ENCODE data around the gene ADGRB3. TPM values are rescaled to one million over a fixed set of nuclear protein-coding genes. Genes with fewer than 3 reads are reported as not detected.

Gene ADGRB3
- total and polyA plus RNA-seq, 2 donors (not counting 3 experiments of a cell fraction or from before 2014, with no cell fraction given) = not detected

GRCh38 chr6:69314531-69314930 is 679.4 kb downstream of the ADGRB3 start:
- DNase-seq (ENCODE audit: low read depth, low spot score) (no peak), FAIRE-seq (no peak)
- ChIA-PET POLR2A (no interaction called here), CTCF (no interaction called here)
- no peaks in the 10 kb centered on the region for H3K79me2 ChIP-seq (ENCODE audit: control insufficient read depth, insufficient read depth, low read length)
- no peaks in the 10 kb centered on the region for H3K36me3 ChIP-seq (ENCODE audit: control insufficient read depth in 2 of 2, extremely low read depth in 1 of 2, insufficient read depth in 2 of 2, low read length in 2 of 2)
- intact Hi-C loops (cut with micrococcal nuclease) (no loop called here), dilution Hi-C loops (cut with MboI; ENCODE audit: extremely low pct_ligation_motif_present, low sequenced_read_pairs) (no loop called here)
- H3K9ac ChIP-seq (replicated peaks; ENCODE audit: extremely low read depth, insufficient read depth, low read length) = no peak overlapping the region
- no peaks in the 10 kb centered on the region for H3K9me1 ChIP-seq (replicated peaks; ENCODE audit: control insufficient read depth, extremely low read depth, insufficient read depth, low read length)
- no TSS peak for BruUV-seq (replicated peaks)
- H3K4me2 ChIP-seq (ENCODE audit: insufficient read depth, low read length) = no peak overlapping the region
- no peaks in the 10 kb centered on the region for H4K20me1 ChIP-seq (replicated peaks; ENCODE audit: control insufficient read depth, extremely low read depth, insufficient read depth, low read length)
- H3K27ac ChIP-seq (ENCODE audit: insufficient read depth, low read depth, low read length) = no peak overlapping the region
- H3K4me1 ChIP-seq (ENCODE audit: control insufficient read depth, extremely low read depth, insufficient read depth, low read length) = no peaks in the 10 kb centered on the region
- H3K4me3 ChIP-seq (replicated peaks in 1 of 3; ENCODE audit: insufficient read depth in 1 of 3, low read depth in 1 of 3, low read length in 3 of 3) = no peak overlapping the region
- H2AFZ ChIP-seq (ENCODE audit: low read depth, low read length) = no peak overlapping the region
- H3K27me3 ChIP-seq (ENCODE audit: control insufficient read depth in 2 of 2, insufficient read depth in 2 of 2, low read length in 2 of 2) = no peaks in the 10 kb centered on the region
- H3K9me3 ChIP-seq (replicated peaks; ENCODE audit: control insufficient read depth, insufficient read depth, low read length) = no peaks in the 10 kb centered on the region
- TF ChIP-seq POLR2AphosphoS5 (IDR thresholded peaks at IDR 0.05; ENCODE audit: insufficient read depth, low read depth, low read length) = no peak
- TF ChIP-seq POLR2A (IDR thresholded peaks at IDR 0.05; ENCODE audit: low read depth, low read length) = no peak
- TF ChIP-seq FOS (IDR thresholded peaks at IDR 0.05; ENCODE audit: borderline replicate concordance, insufficient read depth, low read length) = no peak
- no peak for TF ChIP-seq MAX (IDR thresholded peaks at IDR 0.05; ENCODE audit: insufficient read depth, insufficient read length)
- no peak for TF ChIP-seq MYC (IDR thresholded peaks at IDR 0.05; ENCODE audit: low read depth, low read length)

GRCh38 chr6:69331886-69332285 is 696.8 kb downstream of the ADGRB3 start:
- Histone ChIP-seq H3K4me2 (ENCODE audit: insufficient read depth, low read length) (no peak overlapping the region), H3K9me1 (replicated peaks; ENCODE audit: control insufficient read depth, extremely low read depth, insufficient read depth, low read length) (no peaks in the 10 kb centered on the region), H3K4me1 (ENCODE audit: control insufficient read depth, extremely low read depth, insufficient read depth, low read length) (no peaks in the 10 kb centered on the region), H4K20me1 (replicated peaks; ENCODE audit: control insufficient read depth, extremely low read depth, insufficient read depth, low read length) (no peaks in the 10 kb centered on the region), H3K27me3 (ENCODE audit: control insufficient read depth in 2 of 2, insufficient read depth in 2 of 2, low read length in 2 of 2) (no peaks in the 10 kb centered on the region), H3K79me2 (ENCODE audit: control insufficient read depth, insufficient read depth, low read length) (no peaks in the 10 kb centered on the region), H3K4me3 (replicated peaks in 1 of 3; ENCODE audit: insufficient read depth in 1 of 3, low read depth in 1 of 3, low read length in 3 of 3) (no peak overlapping the region), H3K9ac (replicated peaks; ENCODE audit: extremely low read depth, insufficient read depth, low read length) (no peak overlapping the region), H3K36me3 (ENCODE audit: control insufficient read depth in 2 of 2, extremely low read depth in 1 of 2, insufficient read depth in 2 of 2, low read length in 2 of 2) (no peaks in the 10 kb centered on the region), H2AFZ (ENCODE audit: low read depth, low read length) (no peak overlapping the region), H3K27ac (ENCODE audit: insufficient read depth, low read depth, low read length) (no peak overlapping the region), H3K9me3 (replicated peaks; ENCODE audit: control insufficient read depth, insufficient read depth, low read length) (no peaks in the 10 kb centered on the region)
- dilution Hi-C loops (cut with MboI; ENCODE audit: extremely low pct_ligation_motif_present, low sequenced_read_pairs) (no loop called here), intact Hi-C loops (cut with micrococcal nuclease) (no loop called here)
- BruUV-seq (replicated peaks) = no TSS peak
- TF ChIP-seq EZH2 (IDR thresholded peaks at IDR 0.05; ENCODE audit: borderline replicate concordance, low read depth, low read length, severe bottlenecking) (no peak), CTCF (IDR thresholded peaks at IDR 0.05; ENCODE audit: extremely low read depth in 1 of 2, insufficient read depth in 1 of 2, low read depth in 1 of 2, low read length in 2 of 2) (no peak), MAX (IDR thresholded peaks at IDR 0.05; ENCODE audit: insufficient read depth, insufficient read length) (no peak), FOS (IDR thresholded peaks at IDR 0.05; ENCODE audit: borderline replicate concordance, insufficient read depth, low read length) (no peak), GATA2 (IDR thresholded peaks at IDR 0.05; ENCODE audit: insufficient read depth, insufficient read length, low read depth, low read length) (no peak), POLR2AphosphoS5 (IDR thresholded peaks at IDR 0.05; ENCODE audit: insufficient read depth, low read depth, low read length) (no peak), MYC (IDR thresholded peaks at IDR 0.05; ENCODE audit: low read depth, low read length) (no peak), JUN (IDR thresholded peaks at IDR 0.05; ENCODE audit: borderline replicate concordance, insufficient read depth, insufficient read length, low read depth) (no peak), POLR2A (IDR thresholded peaks at IDR 0.05; ENCODE audit: low read depth, low read length) (no peak)
- DNase-seq (ENCODE audit: low read depth, low spot score) = no peak
- FAIRE-seq = no peak
- ChIA-PET CTCF (no interaction called here), POLR2A (no interaction called here)
